GM20000 (cell line): ENCODE measurements around the gene MTG2.

Source experiments
- DNase-seq: peaks from one replicate; pipeline ENCODE4 v3.0.0; 2012; ENCODE audit warnings: low spot score
- CTCF ChIP-seq: IDR thresholded peaks from 2 replicates; pipeline ENCODE4 v1.5.1; 2012; ENCODE audit warnings: mild to moderate bottlenecking, control low read depth; ENCODE audit errors: extremely low read depth, missing control alignments

Gene MTG2

GRCh38 chr20:62172666-62173065 is 10.2 kb upstream of the MTG2 start:
- DNase-seq, result no peak
- TF ChIP-seq CTCF, result no peak

GRCh38 chr20:62174021-62174804 is 8.6 kb upstream of the MTG2 start:
- no peak for DNase-seq
- TF ChIP-seq CTCF, result no peak

GRCh38 chr20:62174870-62175624 is 7.8 kb upstream of the MTG2 start:
- DNase-seq, result no peak
- TF ChIP-seq CTCF, result no peak

- TF ChIP-seq CTCF, result no peak
- DNase-seq, result no peak
Observed at GRCh38 chr20:62175711-62176110, 7.1 kb upstream of the MTG2 start.

GRCh38 chr20:62176866-62177265 is 6.0 kb upstream of the MTG2 start:
- DNase-seq, result no peak
- TF ChIP-seq CTCF, result no peak

GRCh38 chr20:62177307-62177706 is 5.5 kb upstream of the MTG2 start:
- no peak for TF ChIP-seq CTCF
- DNase-seq, result no peak
